ENCODE data around the gene MRPS24. TPM values are rescaled to one million over a fixed set of nuclear protein-coding genes. Genes with fewer than 3 reads are reported as not detected.

The MRPS24 gene
- total RNA-seq, result 70.8 and 75.0 TPM in 2 replicates

DNA sequence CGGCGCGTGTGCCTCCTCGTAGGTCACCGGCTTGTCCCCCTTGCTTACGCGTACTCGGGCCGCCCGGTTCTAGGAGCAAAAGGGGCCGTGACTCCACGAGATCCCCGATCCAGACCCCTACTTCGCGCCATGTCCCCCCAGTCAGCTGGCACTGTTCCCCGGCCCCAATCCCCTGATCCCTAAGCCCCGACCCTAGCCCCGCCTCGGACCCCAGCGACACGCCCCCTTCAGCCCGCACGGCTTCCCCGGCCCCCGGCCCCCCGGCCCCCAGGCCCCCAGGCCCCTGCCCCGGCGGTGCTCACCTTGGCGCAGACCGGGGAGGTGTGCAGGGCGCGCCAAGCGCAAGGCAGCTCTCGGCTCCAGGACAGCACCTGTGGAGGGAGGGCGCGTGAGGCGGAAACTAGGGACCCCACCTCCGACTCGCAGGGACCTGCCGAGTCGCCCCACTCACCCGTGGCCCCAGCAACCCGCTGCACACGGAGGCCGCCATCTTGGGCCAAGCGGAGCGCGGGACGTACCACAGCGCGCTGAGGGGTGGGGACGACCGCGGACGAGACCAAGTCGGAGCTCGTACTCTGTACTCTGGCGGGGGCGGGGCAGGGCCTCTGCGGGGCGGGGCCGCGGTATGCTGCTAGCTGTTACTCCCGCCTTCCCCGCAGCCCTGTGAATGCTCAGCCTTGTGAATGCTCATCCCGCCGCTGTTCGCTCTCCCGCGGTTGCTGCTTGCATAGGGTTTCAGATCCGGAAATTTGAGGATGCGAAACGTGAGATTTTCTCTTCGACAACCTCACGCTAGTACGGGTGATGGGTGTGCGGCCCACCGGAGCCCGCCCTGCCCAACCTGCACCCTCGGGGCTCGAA lies at the start of gene MRPS24:
TSS of gene MRPS24 (minus strand) at position 512 of the 861 bp plus-strand sequence. CDS start at position 490, 22 bp downstream.

DNA sequence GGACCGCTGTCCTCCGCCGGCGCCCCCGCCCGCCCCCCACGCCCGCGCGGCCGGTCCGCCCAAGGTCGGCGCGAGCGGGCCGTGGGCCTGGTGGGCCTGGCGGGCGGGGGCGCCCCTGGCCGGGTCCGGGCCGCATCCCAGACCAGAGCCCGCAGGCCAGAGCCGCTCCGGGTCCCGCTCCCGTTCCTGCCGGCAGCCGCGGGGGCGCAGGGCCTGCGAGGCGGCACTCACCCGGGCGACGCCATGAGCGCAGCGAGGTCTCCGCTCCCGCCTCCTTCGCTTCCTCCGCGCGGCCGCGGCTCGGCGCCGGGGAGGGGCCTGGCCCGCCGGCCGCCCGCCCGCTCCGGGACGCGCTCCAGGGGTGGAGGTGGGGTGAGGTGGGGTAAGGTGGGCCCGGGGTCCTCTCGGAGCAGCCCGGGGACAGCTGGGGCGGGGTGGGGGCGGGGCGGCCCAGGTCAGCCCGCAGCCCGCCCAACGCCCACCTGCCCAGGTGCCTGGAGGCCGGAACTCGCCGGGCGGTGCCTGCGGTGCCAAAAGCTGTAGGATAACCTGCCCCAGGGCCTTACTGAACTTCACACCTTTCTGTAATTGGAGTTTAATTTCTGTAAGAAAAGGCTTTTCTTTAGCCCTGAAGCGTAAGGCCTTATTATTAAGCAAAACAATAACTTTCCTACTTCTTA lies 37.2 kb upstream of the MRPS24 start, which contains the start of gene URGCP:
TSS of gene URGCP (minus strand) at position 266 of the 680 bp plus-strand sequence. CDS start at position 245, 21 bp downstream.

Other genes with a start within 250 kb of the MRPS24 start
- 36.6 and 50.0 TPM in 2 replicates for gene COA1, start 140.0 kb downstream of the MRPS24 start, total RNA-seq
- 31.9 and 40.5 TPM in 2 replicates for gene BLVRA, start 110.8 kb downstream of the MRPS24 start, total RNA-seq
- 27.6 and 31.6 TPM in 2 replicates for gene URGCP, start 37.1 kb upstream of the MRPS24 start, total RNA-seq
- gene UBE2D4, start 56.9 kb upstream of the MRPS24 start, total RNA-seq, result 5.4 and 17.8 TPM in 2 replicates
- gene SPDYE1, start 128.4 kb upstream of the MRPS24 start, total RNA-seq, result not detected in 2 replicates
- gene DBNL, start 175.2 kb upstream of the MRPS24 start, total RNA-seq, result 136 and 219 TPM in 2 replicates
- 0.56 TPM in 1 of 2 replicates, not detected in the other for gene PGAM2, start 196.1 kb upstream of the MRPS24 start, total RNA-seq
- gene POLM, start 213.0 kb upstream of the MRPS24 start, total RNA-seq, result 10.9 and 20.0 TPM in 2 replicates
- gene AEBP1, start 234.8 kb upstream of the MRPS24 start, total RNA-seq, result 31.2 and 34.1 TPM in 2 replicates